GM12878 (cell line): Measurements from ENCODE around the gene ACHE. TPM values are rescaled to one million over a fixed set of nuclear protein-coding genes. Genes with fewer than 3 reads are reported as not detected.

ENCODE experiments used
- ATAC-seq: fragments of 200-7000 bp; cut with Tn5 transposase; 3 replicates; pipeline ENCODE4 v1.9.1; 2020; ENCODE audit warnings: mild to moderate bottlenecking, moderate library complexity
- BruUV-seq: library from RNA; stranded (reverse); fragments of 400-500 nt; replicated peaks from 2 replicates; lab custom pipeline; 2021; lab: Mats Ljungman, UMichigan
- CTCF ChIA-PET: fragments of 300-600 bp; sonication (Branson Sonifier 250); formaldehyde crosslinking; extraction: SDS; loops from one replicate; lab custom pipeline; 2021; ENCODE audit warnings: inconsistent platforms; lab: Yijun Ruan, JAX
- POLR2A ChIA-PET: fragments of 350-600 bp; formaldehyde crosslinking; extraction: SDS; loops from one replicate; lab custom pipeline; 2021; ENCODE audit warnings: inconsistent platforms; lab: Charles Lee
- RAD21 ChIA-PET: fragments of 300-600 bp; sonication (Branson Sonifier 250); formaldehyde crosslinking; loops from one replicate; lab custom pipeline; 2023; ENCODE audit warnings: antibody characterized with exemption; ENCODE audit not compliant: unreplicated experiment; lab: Charles Lee
- SMC1A ChIA-PET: fragments of 300-600 bp; sonication (Branson Sonifier 250); formaldehyde crosslinking; loops from one replicate; lab custom pipeline; 2023; ENCODE audit not compliant: unreplicated experiment, uncharacterized antibody; lab: Charles Lee
- DNase-seq: peaks from one replicate; pipeline ENCODE4 v3.0.0-alpha.2; 2011; ENCODE audit warnings: low read depth, low spot score
- FAIRE-seq: peaks from 3 replicates; lab custom pipeline; 2011; peaks lifted over from hg19 to GRCh38; lab: Jason Lieb, UNC
- H2AFZ ChIP-seq: 2 replicates; pipeline ENCODE4 v1.6.0; 2011; ENCODE audit warnings: low read depth, low read length, control low read depth; ENCODE audit not compliant: control insufficient read depth
- H3K27ac ChIP-seq: 2 replicates; pipeline ENCODE4 v1.5.1; 2011; ENCODE audit warnings: control low read depth; ENCODE audit not compliant: control insufficient read depth, insufficient read depth
- H3K27me3 ChIP-seq, 2 experiments: replicated peaks in 1 of 2; 2 replicates each; pipeline versions ENCODE4 v1.6.0 to v1.6.1; 2011; ENCODE audit warnings: low read length in 1 of 2; ENCODE audit not compliant: control insufficient read depth in 2 of 2, insufficient read depth in 2 of 2
- H3K36me3 ChIP-seq, 2 experiments: 2 replicates each; pipeline ENCODE4 v1.5.1; 2011; ENCODE audit warnings: low read length in 1 of 2; ENCODE audit not compliant: control insufficient read depth in 2 of 2, insufficient read depth in 2 of 2
- H3K4me1 ChIP-seq: 2 replicates; pipeline ENCODE4 v1.6.1; 2011; ENCODE audit warnings: mild to moderate bottlenecking, low read length, moderate library complexity, mixed read lengths; ENCODE audit not compliant: control insufficient read depth, insufficient read depth
- H3K4me2 ChIP-seq: 2 replicates; pipeline ENCODE4 v1.6.0; 2011; ENCODE audit warnings: control low read depth; ENCODE audit not compliant: control insufficient read depth, insufficient read depth
- H3K4me3 ChIP-seq: fragments of 200-600 bp; sonication (generic); 2 replicates; pipeline ENCODE4 v1.5.1; 2016
- H3K79me2 ChIP-seq: 2 replicates; pipeline ENCODE4 v1.6.0; 2011; ENCODE audit warnings: low read length; ENCODE audit not compliant: control insufficient read depth, insufficient read depth
- H3K9ac ChIP-seq: 2 replicates; pipeline ENCODE4 v1.8.0; 2011; ENCODE audit warnings: low read length, control low read depth, mixed read lengths; ENCODE audit not compliant: control insufficient read depth, insufficient read depth
- H3K9me3 ChIP-seq: replicated peaks from 3 replicates; pipeline ENCODE4 v1.5.1; 2011; ENCODE audit warnings: mild to moderate bottlenecking, low read length; ENCODE audit not compliant: control insufficient read depth, insufficient read depth
- H4K20me1 ChIP-seq: 2 replicates; pipeline ENCODE4 v1.6.0; 2011; ENCODE audit not compliant: control insufficient read depth, insufficient read depth
- ASH2L ChIP-seq: fragments of 300-600, 200-600 bp; sonication (generic); IDR thresholded peaks from 2 replicates; pipeline ENCODE4 v1.6.1; 2017; ENCODE audit warnings: low read depth, mild to moderate bottlenecking, borderline replicate concordance
- BACH1 ChIP-seq: fragments of 450-650 bp; IDR thresholded peaks from 2 replicates; pipeline ENCODE4 v1.6.1; 2017; ENCODE audit warnings: mild to moderate bottlenecking, borderline replicate concordance
- BCL11A ChIP-seq: IDR thresholded peaks from 2 replicates; pipeline ENCODE4 v1.6.1; 2011; ENCODE audit warnings: low read depth, low read length
- CBFB ChIP-seq: IDR thresholded peaks from 2 replicates; pipeline ENCODE4 v1.6.1; 2016; ENCODE audit warnings: antibody characterized with exemption, low read depth
- CBX3 ChIP-seq: fragments of 200-600 bp; sonication (generic); IDR thresholded peaks from 2 replicates; pipeline ENCODE4 v1.6.1; 2016; ENCODE audit warnings: low read depth, borderline replicate concordance
- EGR1 ChIP-seq, 2 experiments: IDR thresholded peaks; 1 replicate in 1 of 2; 2 replicates in 1 of 2; pipeline ENCODE4 v1.6.1; 2011 to 2012; ENCODE audit warnings: low read depth in 2 of 2, low read length in 2 of 2, borderline replicate concordance in 1 of 2, mild to moderate bottlenecking in 1 of 2, moderate library complexity in 1 of 2
- ESRRA ChIP-seq: IDR thresholded peaks from 2 replicates; pipeline ENCODE4 v1.6.1; 2012; ENCODE audit warnings: mild to moderate bottlenecking, low read length, improper control_type of control experiment
- LARP7 ChIP-seq: fragments of 450-650 bp; IDR thresholded peaks from 2 replicates; pipeline ENCODE4 v1.6.1; 2017; ENCODE audit warnings: mild to moderate bottlenecking
- PML ChIP-seq: IDR thresholded peaks from 2 replicates; pipeline ENCODE4 v1.6.1; 2012; ENCODE audit warnings: low read length, inconsistent platforms
- SIN3A ChIP-seq: IDR thresholded peaks from 2 replicates; pipeline ENCODE4 v1.6.1; 2012; ENCODE audit warnings: low read depth, low read length, improper control_type of control experiment
- WGBS: methylation state at CpG from one replicate; pipeline ENCODE4 v1.1.6; 2016; ENCODE audit warnings: low lambda C conversion rate; ENCODE audit not compliant: insufficient replicate concordance, insufficient coverage; ENCODE audit errors: missing lambda C conversion rate; 5-methylcytosine and 5-hydroxymethylcytosine counted together
- in situ Hi-C: fragments of 300-500 bp; cut with MboI; formaldehyde crosslinking; loops from 9 replicates; pipeline ENCODE4 v1.14.3; 2018; ENCODE audit warnings: mixed read lengths
- intact Hi-C: fragments of 100-400 bp; cut with micrococcal nuclease; formaldehyde crosslinking; loops from one replicate; pipeline ENCODE4 v1.14.2; 2022; ENCODE audit not compliant: unreplicated experiment
- polyA plus RNA-seq, 11 experiments: library from polyadenylated mRNA; depleted of rRNA in 4 of 11; unstranded in 6 of 11; stranded (reverse) in 5 of 11; fragments of >200 nt; fragmentation: Nextera tagmentation in 4 of 11; fragmentation: Illumina TruSeq in 1 of 11; extraction: Ambion mirVana in 4 of 11; extraction: Trizol in 1 of 11; gene quantifications; 1 replicate in 1 of 11; 2 replicates in 10 of 11; pipeline versions ENCODE4 v1.2.1 to v1.2.3, GENCODE V29; 2011 to 2016; ENCODE audit warnings: inconsistent platforms in 2 of 11, missing spikeins in 2 of 11, low read depth in 1 of 11
- total RNA-seq, 4 experiments: library from RNA; depleted of rRNA in 3 of 4; stranded (reverse); fragments of >200 nt in 3 of 4; fragmentation: Illumina TruSeq in 1 of 4; extraction: Trizol in 1 of 4; gene quantifications; 2 replicates each; pipeline versions ENCODE4 v1.2.1 to v1.2.3, GENCODE V29; 2013 to 2021
- TF ChIP-seq, protein P1 (sequence below): fragments of 450-650 bp; IDR thresholded peaks from 2 replicates; pipeline ENCODE4 v1.6.1; 2016; ENCODE audit warnings: mild to moderate bottlenecking
- TF ChIP-seq, protein P2 (sequence below): IDR thresholded peaks from 2 replicates; pipeline ENCODE4 v1.6.1; 2012; ENCODE audit warnings: low read depth, low read length, improper control_type of control experiment
- TF ChIP-seq, protein P3 (sequence below): IDR thresholded peaks from 2 replicates; pipeline ENCODE4 v1.6.1; 2011; ENCODE audit warnings: borderline replicate concordance, low read depth, mild to moderate bottlenecking, moderate library complexity, mixed read lengths, low read length; ENCODE audit not compliant: insufficient read depth; ENCODE audit errors: extremely low read length

Gene ACHE
- total and polyA plus RNA-seq, 10 of the 15 experiments (the other 5 are each of a cell fraction or from before 2014, with no cell fraction given) = 0.07 to 5.1 (median 2.3) TPM; not detected in 1

DNA sequence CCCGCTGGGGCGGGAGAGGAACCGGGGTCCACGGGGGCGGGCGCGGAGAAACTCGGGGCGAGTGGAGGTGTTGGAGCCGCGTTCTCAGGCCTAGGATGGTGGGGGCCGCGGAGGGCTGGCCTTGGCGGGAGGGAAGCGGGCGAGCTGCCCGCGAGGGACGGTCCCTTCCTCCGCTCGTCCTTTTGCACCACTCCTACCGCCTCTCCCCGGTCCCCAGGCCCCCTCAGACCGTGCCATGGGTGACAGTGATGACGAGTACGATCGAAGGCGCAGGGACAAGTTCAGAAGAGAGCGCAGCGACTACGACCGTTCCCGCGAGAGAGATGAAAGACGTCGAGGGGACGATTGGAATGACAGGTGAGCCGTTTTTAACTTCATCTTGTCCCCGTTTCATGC, 20.3 kb downstream of the ACHE start:
- intact Hi-C loops (loop anchor here (1.0 kb wide), 1 partner anchor 14 kb away; the partner anchor contains the start of gene UFSP1), in situ Hi-C loops (no loop called here)
- Histone ChIP-seq H4K20me1 (0 out of 2 replicates have a peak, but pooled peaks cover 3% of the 10 kb centered on the region), H3K9ac (peak overlapping the region; percentile 98), H3K4me3 (peak overlapping the region; percentile 99), H3K27ac (peak overlapping the region; percentile 98), H3K4me1 (peaks cover 6% of the 10 kb centered on the region; the same call in 1 of the 2 replicates), H3K36me3 (peaks cover 2 to 23% of the 10 kb centered on the region in 2 experiments; a peak in 3 of 4 replicates), H3K79me2 (peaks cover 62% of the 10 kb centered on the region), H3K4me2 (peak overlapping the region; percentile 80), H3K9me3 (no peaks in the 10 kb centered on the region; the same call in 2 of the 3 replicates), H3K27me3 (no peaks in the 10 kb centered on the region), H2AFZ (no peak overlapping the region)
- SMC1A ChIA-PET = interaction anchor here (0.6 to 1.8 kb wide), 6 partner anchors 8 to 210 kb away, joined by 3 to 6 read pairs (median 4); partner anchors contain the start of genes SLC12A9, TRIM56, TRIP6 and UFSP1
- WGBS = under 1% methylated on average over 22 of the region's 39 CpGs
- POLR2A ChIA-PET = interaction anchor here (0.6 to 7.0 kb wide), 18 partner anchors 13 to 1370 kb away, joined by 3 to 131 read pairs (median 4); partner anchors contain the start of genes MOSPD3, PLOD3, POP7 and SLC12A9
- RAD21 ChIA-PET = interaction anchor here (0.7 to 2.6 kb wide), 10 partner anchors 12 to 407 kb away, joined by 3 to 21 read pairs (median 4); partner anchors contain the start of genes POP7, SLC12A9 and UFSP1
- ATAC-seq (peak; percentile 48), FAIRE-seq (no peak), DNase-seq (no peak)
- CTCF ChIA-PET = interaction anchor here (1.0 to 2.4 kb wide), 6 partner anchors 11 to 170 kb away, joined by 3 to 8 read pairs (median 4); partner anchors contain the start of genes POP7, SLC12A9 and UFSP1
- no peak for TF ChIP-seq ASH2L
- TF ChIP-seq, protein P1, sequence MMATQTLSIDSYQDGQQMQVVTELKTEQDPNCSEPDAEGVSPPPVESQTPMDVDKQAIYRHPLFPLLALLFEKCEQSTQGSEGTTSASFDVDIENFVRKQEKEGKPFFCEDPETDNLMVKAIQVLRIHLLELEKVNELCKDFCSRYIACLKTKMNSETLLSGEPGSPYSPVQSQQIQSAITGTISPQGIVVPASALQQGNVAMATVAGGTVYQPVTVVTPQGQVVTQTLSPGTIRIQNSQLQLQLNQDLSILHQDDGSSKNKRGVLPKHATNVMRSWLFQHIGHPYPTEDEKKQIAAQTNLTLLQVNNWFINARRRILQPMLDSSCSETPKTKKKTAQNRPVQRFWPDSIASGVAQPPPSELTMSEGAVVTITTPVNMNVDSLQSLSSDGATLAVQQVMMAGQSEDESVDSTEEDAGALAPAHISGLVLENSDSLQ = peak; percentile 63; the same call in 1 of the 2 replicates
- TF ChIP-seq, protein P2, sequence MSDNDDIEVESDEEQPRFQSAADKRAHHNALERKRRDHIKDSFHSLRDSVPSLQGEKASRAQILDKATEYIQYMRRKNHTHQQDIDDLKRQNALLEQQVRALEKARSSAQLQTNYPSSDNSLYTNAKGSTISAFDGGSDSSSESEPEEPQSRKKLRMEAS = no peak
- no peak for TF ChIP-seq SIN3A
- 0 out of 2 replicates have a peak, but pooled peaks have one; percentile 61 for TF ChIP-seq LARP7
- TF ChIP-seq, protein P3, sequence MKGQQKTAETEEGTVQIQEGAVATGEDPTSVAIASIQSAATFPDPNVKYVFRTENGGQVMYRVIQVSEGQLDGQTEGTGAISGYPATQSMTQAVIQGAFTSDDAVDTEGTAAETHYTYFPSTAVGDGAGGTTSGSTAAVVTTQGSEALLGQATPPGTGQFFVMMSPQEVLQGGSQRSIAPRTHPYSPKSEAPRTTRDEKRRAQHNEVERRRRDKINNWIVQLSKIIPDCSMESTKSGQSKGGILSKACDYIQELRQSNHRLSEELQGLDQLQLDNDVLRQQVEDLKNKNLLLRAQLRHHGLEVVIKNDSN = no peak
- no peak for TF ChIP-seq ESRRA
- no peak for TF ChIP-seq CBFB
- TF ChIP-seq CBX3 = no peak
- TF ChIP-seq BCL11A = no peak
- peak; percentile 25; the same call in 1 of the 2 replicates for TF ChIP-seq BACH1
- peak; percentile 7; the same call in 1 of the 2 replicates for TF ChIP-seq PML
- TF ChIP-seq EGR1 (IDR thresholded peaks at IDR 0.05; ENCODE audit: borderline replicate concordance in 1 of 2, low read depth in 2 of 2, low read length in 2 of 2) = peak in 1 of 2 experiments; percentile 35; a peak in 1 of 3 replicates
- no TSS peak for BruUV-seq
